Neutrophil (primary cell): ENCODE measurements around the gene BIVM.

Experiments
- H3K27ac ChIP-seq: fragments of 200-600 bp; sonication (generic); 2 replicates; pipeline ENCODE4 v1.5.1; 2016; ENCODE audit warnings: mild to moderate bottlenecking, moderate library complexity
- H3K27me3 ChIP-seq: fragments of 200-600 bp; sonication (generic); 2 replicates; pipeline ENCODE4 v1.6.0; 2016; ENCODE audit warnings: mild to moderate bottlenecking
- H3K36me3 ChIP-seq: fragments of 200-600 bp; sonication (generic); 2 replicates; pipeline ENCODE4 v1.5.1; 2017
- H3K4me1 ChIP-seq, 2 experiments: fragments of 200-600 bp in 1 of 2; sonication (generic) in 1 of 2; 1 replicate in 1 of 2; 2 replicates in 1 of 2; pipeline versions ENCODE4 v1.5.1 to v1.6.1; 2013 to 2016; ENCODE audit warnings: low read depth in 1 of 2, low read length in 1 of 2, mild to moderate bottlenecking in 1 of 2, moderate library complexity in 1 of 2; ENCODE audit not compliant: control insufficient read depth in 1 of 2, insufficient read depth in 1 of 2
- H3K4me3 ChIP-seq, 2 experiments: fragments of 200-600 bp in 1 of 2; sonication (generic) in 1 of 2; 1 replicate in 1 of 2; 2 replicates in 1 of 2; pipeline ENCODE4 v1.5.1; 2013 to 2016; ENCODE audit warnings: low read depth in 1 of 2, low read length in 1 of 2, mild to moderate bottlenecking in 1 of 2, moderate library complexity in 1 of 2
- H3K9me3 ChIP-seq: fragments of 200-600 bp; sonication (generic); 2 replicates; pipeline ENCODE4 v1.5.1; 2016
- TF ChIP-seq, protein P1 (sequence below): fragments of 200-600 bp; sonication (generic); IDR thresholded peaks from 2 replicates; pipeline ENCODE4 v1.5.1; 2016; ENCODE audit warnings: antibody characterized with exemption

The BIVM gene

DNA sequence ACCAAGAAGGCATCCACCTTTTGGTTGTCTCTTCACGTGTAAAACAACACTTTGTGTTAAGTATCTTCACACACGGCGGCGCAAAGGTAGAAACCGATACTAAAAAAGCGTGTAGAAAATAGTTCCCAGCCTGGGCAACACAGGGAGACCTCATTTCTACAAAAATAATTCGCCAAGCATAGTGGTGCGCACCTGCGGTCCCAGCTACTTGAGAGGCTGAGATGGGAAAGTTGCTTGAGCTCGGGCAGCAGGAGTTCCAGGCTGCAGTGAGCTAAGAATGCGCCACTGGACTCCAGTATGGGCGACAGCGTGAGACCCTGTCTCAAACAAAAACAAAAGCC lies 46.3 kb downstream of the BIVM start:
- Histone ChIP-seq H3K4me1 (peaks cover 20 to 22% of the 10 kb centered on the region in 2 experiments), H3K9me3 (no peaks in the 10 kb centered on the region), H3K36me3 (no peaks in the 10 kb centered on the region), H3K4me3 (peak overlapping the region; percentile 90 to 100), H3K27ac (peak overlapping the region; percentile 95), H3K27me3 (no peaks in the 10 kb centered on the region)
- TF ChIP-seq, protein P1, sequence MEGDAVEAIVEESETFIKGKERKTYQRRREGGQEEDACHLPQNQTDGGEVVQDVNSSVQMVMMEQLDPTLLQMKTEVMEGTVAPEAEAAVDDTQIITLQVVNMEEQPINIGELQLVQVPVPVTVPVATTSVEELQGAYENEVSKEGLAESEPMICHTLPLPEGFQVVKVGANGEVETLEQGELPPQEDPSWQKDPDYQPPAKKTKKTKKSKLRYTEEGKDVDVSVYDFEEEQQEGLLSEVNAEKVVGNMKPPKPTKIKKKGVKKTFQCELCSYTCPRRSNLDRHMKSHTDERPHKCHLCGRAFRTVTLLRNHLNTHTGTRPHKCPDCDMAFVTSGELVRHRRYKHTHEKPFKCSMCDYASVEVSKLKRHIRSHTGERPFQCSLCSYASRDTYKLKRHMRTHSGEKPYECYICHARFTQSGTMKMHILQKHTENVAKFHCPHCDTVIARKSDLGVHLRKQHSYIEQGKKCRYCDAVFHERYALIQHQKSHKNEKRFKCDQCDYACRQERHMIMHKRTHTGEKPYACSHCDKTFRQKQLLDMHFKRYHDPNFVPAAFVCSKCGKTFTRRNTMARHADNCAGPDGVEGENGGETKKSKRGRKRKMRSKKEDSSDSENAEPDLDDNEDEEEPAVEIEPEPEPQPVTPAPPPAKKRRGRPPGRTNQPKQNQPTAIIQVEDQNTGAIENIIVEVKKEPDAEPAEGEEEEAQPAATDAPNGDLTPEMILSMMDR: no peak

GRCh38 chr13:102845630-102846260 lies 46.8 kb downstream of the BIVM start, which contains the start of gene ERCC5:
Gene ERCC5, plus strand, starts transcription at chr13:102846032. Its CDS starts 235 bp downstream, at chr13:102846267.
- TF ChIP-seq, protein P1: peak; percentile 6
- Histone ChIP-seq H3K27me3 (no peaks in the 10 kb centered on the region), H3K27ac (peak within 1 kb of the TSS; percentile 95), H3K36me3 (no peaks in the 10 kb centered on the region), H3K9me3 (no peaks in the 10 kb centered on the region), H3K4me1 (peaks cover 20 to 22% of the 10 kb centered on the region in 2 experiments), H3K4me3 (peak within 1 kb of the TSS; percentile 90 to 100)

DNA sequence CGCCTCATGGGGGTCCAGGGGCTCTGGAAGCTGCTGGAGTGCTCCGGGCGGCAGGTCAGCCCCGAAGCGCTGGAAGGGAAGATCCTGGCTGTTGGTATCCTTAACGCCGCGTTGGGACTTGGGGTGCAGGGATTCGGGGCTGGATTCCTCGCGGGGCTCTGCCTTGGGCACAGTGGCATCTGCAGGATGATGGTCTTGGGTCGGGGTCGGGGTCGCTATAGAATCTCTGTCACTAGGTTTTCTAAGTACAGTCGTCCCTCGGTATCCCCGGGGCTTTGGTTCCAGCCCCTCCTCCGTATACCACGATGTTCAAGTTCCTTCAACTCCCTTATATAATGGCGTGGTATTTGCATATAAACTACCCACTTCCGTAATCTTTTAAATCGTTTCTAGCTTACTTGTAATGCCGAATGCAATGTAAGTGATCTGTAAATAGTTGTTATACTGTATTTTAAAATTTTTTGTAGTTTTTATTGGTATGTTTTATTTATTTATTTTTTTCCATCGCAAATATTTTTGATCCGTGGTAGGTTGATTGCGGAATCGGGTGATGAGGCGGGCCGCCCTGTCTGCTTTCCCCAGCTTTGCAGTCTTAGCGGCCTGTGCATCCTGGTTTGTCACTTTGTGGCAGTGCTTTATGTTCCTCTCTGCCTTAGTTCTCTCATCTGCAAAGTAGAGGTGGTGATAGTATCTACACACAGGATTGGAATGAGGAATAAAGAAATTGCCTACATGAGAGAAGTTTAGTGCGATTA lies 47.5 kb downstream of the BIVM start:
- peak overlapping the region; percentile 95 for H3K27ac ChIP-seq
- H3K4me1 ChIP-seq: peaks cover 20 to 22% of the 10 kb centered on the region in 2 experiments
- no peaks in the 10 kb centered on the region for H3K9me3 ChIP-seq
- H3K36me3 ChIP-seq: no peaks in the 10 kb centered on the region
- no peaks in the 10 kb centered on the region for H3K27me3 ChIP-seq
- TF ChIP-seq, protein P1: no peak
- H3K4me3 ChIP-seq: peak overlapping the region; percentile 90 to 100

GRCh38 chr13:102847272-102848234 lies 48.6 kb downstream of the BIVM start:
- Histone ChIP-seq H3K27ac (peak overlapping the region; percentile 95), H3K9me3 (no peaks in the 10 kb centered on the region), H3K36me3 (peaks cover 3% of the 10 kb centered on the region), H3K27me3 (no peaks in the 10 kb centered on the region), H3K4me3 (peak overlapping the region; percentile 90 to 100), H3K4me1 (peaks cover 20 to 22% of the 10 kb centered on the region in 2 experiments)
- TF ChIP-seq, protein P1: peak; percentile 52

DNA sequence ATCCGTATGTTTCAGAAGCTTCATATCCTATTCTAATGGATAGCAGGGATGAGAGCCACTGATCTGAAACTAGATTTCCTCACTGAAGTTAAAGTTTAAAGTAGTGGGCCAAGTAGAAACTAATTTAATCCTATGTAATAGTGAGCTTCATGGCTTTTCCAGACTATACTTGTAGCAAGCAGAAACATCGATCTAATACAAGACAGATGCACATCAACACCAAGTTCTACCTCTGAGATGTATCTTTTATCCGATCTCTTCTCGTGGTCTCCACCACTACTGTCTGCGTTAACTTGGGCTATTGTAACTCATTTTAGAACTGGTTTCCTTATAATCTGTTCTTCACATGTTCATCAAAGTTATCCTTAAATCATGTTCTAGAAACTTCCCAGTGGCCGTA lies 50.0 kb downstream of the BIVM start:
- H3K27ac ChIP-seq: no peak overlapping the region
- TF ChIP-seq, protein P1: no peak
- H3K4me1 ChIP-seq: peaks cover 20 to 22% of the 10 kb centered on the region in 2 experiments

More for the DNA sequence above, 50.0 kb downstream of the BIVM start:
- Histone ChIP-seq H3K27me3 (no peaks in the 10 kb centered on the region), H3K36me3 (peaks cover 14% of the 10 kb centered on the region), H3K9me3 (no peaks in the 10 kb centered on the region), H3K4me3 (no peak overlapping the region)
